Naive thymus-derived CD8-positive, alpha-beta T cell (primary cell): ENCODE results near the gene ZNF761. TPM values are rescaled to one million over a fixed set of nuclear protein-coding genes. Genes with fewer than 3 reads are reported as not detected.
"Not testable (repeated sequence)": the region's sequence is repeated elsewhere in the genome, so short reads cannot be mapped to it uniquely, and the experiment has no call there.

ENCODE experiments used
- ATAC-seq, 2 donors: fragments of 150-1000 bp; cut with Tn5 transposase in 1 of 2; sonication (Bioruptor Pico), chemical (Tn5 transposase) in 1 of 2; 1 replicate in 1 of 2; 2 replicates in 1 of 2; pipeline ENCODE4 v1.10.0; 2021; ENCODE audit warnings: mild to moderate bottlenecking in 2 of 2, moderate library complexity in 2 of 2
- POLR2A ChIA-PET: fragments of 350-600 bp; sonication (Branson Sonifier 250); formaldehyde crosslinking; loops from one replicate; lab custom pipeline; 2021; ENCODE audit warnings: antibody characterized with exemption; lab: Charles Lee
- DNase-seq, 10 donors: peaks; one replicate each; pipeline versions ENCODE4 v3.0.0 to v3.0.0-alpha.2; 2020 to 2022
- H3K27ac Mint-ChIP-seq, 10 donors: one replicate each; pipeline ENCODE4 v1.8.0; 2020 to 2022; ENCODE audit warnings: mild to moderate bottlenecking in 10 of 10, mixed read lengths in 10 of 10, moderate library complexity in 4 of 10, inconsistent platforms in 1 of 10
- H3K27me3 Mint-ChIP-seq, 5 donors: one replicate each; pipeline ENCODE4 v1.8.0; 2021 to 2022; ENCODE audit warnings: mixed read lengths in 5 of 5
- H3K36me3 Mint-ChIP-seq, 3 donors: one replicate each; pipeline ENCODE4 v1.8.0; 2020 to 2022; ENCODE audit warnings: mixed read lengths in 3 of 3, mild to moderate bottlenecking in 2 of 3, inconsistent platforms in 1 of 3
- H3K4me1 Mint-ChIP-seq, 4 donors: one replicate each; pipeline ENCODE4 v1.8.0; 2021 to 2022; ENCODE audit warnings: mixed read lengths in 4 of 4
- H3K4me3 Mint-ChIP-seq, 10 donors: one replicate each; pipeline ENCODE4 v1.8.0; 2020 to 2022; ENCODE audit warnings: mild to moderate bottlenecking in 10 of 10, mixed read lengths in 10 of 10, moderate library complexity in 6 of 10, inconsistent platforms in 1 of 10
- H3K9me3 Mint-ChIP-seq, 9 donors: one replicate each; pipeline ENCODE4 v1.8.0; 2020 to 2022; ENCODE audit warnings: mixed read lengths in 9 of 9, mild to moderate bottlenecking in 3 of 9, inconsistent platforms in 1 of 9, moderate library complexity in 1 of 9
- polyA plus RNA-seq, 3 donors: library from polyadenylated mRNA; unstranded; fragments of 300-500 nt; fragmentation: Illumina TruSeq; gene quantifications; one replicate each; pipeline ENCODE4 v1.2.3, GENCODE V29; 2021
- total RNA-seq, 8 experiments: library from RNA in 2 of 8; stranded (reverse) in 2 of 8; gene quantifications; one replicate each; pipeline ENCODE4 v1.2.3 and lab custom pipeline; 2021 to 2026

Gene ZNF761
- total and polyA plus RNA-seq, 5 experiments from 2014 or later: 7.9 to 19.1 (median 11.0) TPM

- H3K4me1 Mint-ChIP-seq, H3K4me3 Mint-ChIP-seq, DNase-seq, H3K27ac Mint-ChIP-seq, POLR2A ChIA-PET, ATAC-seq, H3K27me3 Mint-ChIP-seq: not testable (repeated sequence)
- Mint-ChIP-seq H3K36me3 (peaks cover 3 to 19% (median 15%) of the 10 kb centered on the region in 3 donors), H3K9me3 (peaks cover 0 to 48% (median 22%) of the 10 kb centered on the region in 9 donors)
Observed at GRCh38 chr19:53420520-53421315, 11.1 kb upstream of the ZNF761 start.

GRCh38 chr19:53422551-53422950, 9.2 kb upstream of the ZNF761 start:
- ATAC-seq: no peak
- H3K27me3 Mint-ChIP-seq: peaks cover 0 to 3% (median 1%) of the 10 kb centered on the region in 5 donors

GRCh38 chr19:53423074-53423473, 8.7 kb upstream of the ZNF761 start:
- H3K4me1 Mint-ChIP-seq, DNase-seq, H3K4me3 Mint-ChIP-seq, H3K36me3 Mint-ChIP-seq, H3K27ac Mint-ChIP-seq, ATAC-seq, POLR2A ChIA-PET, H3K27me3 Mint-ChIP-seq: not testable (repeated sequence)
- peaks cover 0 to 27% (median 8%) of the 10 kb centered on the region in 9 donors for H3K9me3 Mint-ChIP-seq

More at GRCh38 chr19:53422551-53422950, 9.2 kb upstream of the ZNF761 start:
- DNase-seq: no peak
- H3K4me1 Mint-ChIP-seq: peaks cover 0 to 5% (median 2%) of the 10 kb centered on the region in 4 donors
- POLR2A ChIA-PET: no interaction called here
- H3K27ac Mint-ChIP-seq: no peak overlapping the region
- peaks cover 0 to 31% (median 11%) of the 10 kb centered on the region in 9 donors for H3K9me3 Mint-ChIP-seq
- no peak overlapping the region for H3K4me3 Mint-ChIP-seq
- peaks cover 0 to 11% (median 9%) of the 10 kb centered on the region in 3 donors for H3K36me3 Mint-ChIP-seq

- peaks cover 0 to 22% (median 8%) of the 10 kb centered on the region in 9 donors for H3K9me3 Mint-ChIP-seq
- H3K4me3 Mint-ChIP-seq, H3K27me3 Mint-ChIP-seq, DNase-seq, ATAC-seq, H3K4me1 Mint-ChIP-seq, POLR2A ChIA-PET, H3K36me3 Mint-ChIP-seq, H3K27ac Mint-ChIP-seq: not testable (repeated sequence)
Observed at GRCh38 chr19:53423680-53424079, 8.1 kb upstream of the ZNF761 start.

GRCh38 chr19:53424968-53425597, 6.7 kb upstream of the ZNF761 start:
- peak; percentile 85 to 97 for ATAC-seq
- peaks cover 0 to 3% (median 1%) of the 10 kb centered on the region in 5 donors for H3K27me3 Mint-ChIP-seq

GRCh38 chr19:53432088-53432661, 391 bp downstream of the ZNF761 start:
- Mint-ChIP-seq H3K27me3 (no peaks in the 10 kb centered on the region), H3K27ac (peak overlapping the region; percentile 83 to 99 (median 98)), H3K4me3 (peak overlapping the region; percentile 87 to 99 (median 98)), H3K4me1 (peaks cover 14 to 49% (median 35%) of the 10 kb centered on the region in 4 donors), H3K36me3 (peaks cover 18 to 36% (median 32%) of the 10 kb centered on the region in 3 donors), H3K9me3 (peaks cover 0 to 29% (median 7%) of the 10 kb centered on the region in 9 donors)
- DNase-seq (peak in 2 of 10 donors; percentile 6 to 8), ATAC-seq (peak; percentile 51 to 57)
- POLR2A ChIA-PET: no interaction called here

More at GRCh38 chr19:53424968-53425597, 6.7 kb upstream of the ZNF761 start:
- peaks cover 0 to 1% (median 0%) of the 10 kb centered on the region in 3 donors for H3K36me3 Mint-ChIP-seq
- H3K4me3 Mint-ChIP-seq: no peak overlapping the region
- DNase-seq: peak; percentile 49 to 83 (median 60)
- H3K27ac Mint-ChIP-seq: peak overlapping the region in 1 of 10 donors; percentile 49
- H3K4me1 Mint-ChIP-seq: peaks cover 0 to 15% (median 5%) of the 10 kb centered on the region in 4 donors
- POLR2A ChIA-PET: interaction anchor here (0.6 kb wide), 1 partner anchor 384 kb away, joined by 6 read pairs; no protein-coding TSS in a partner anchor
- peaks cover 0 to 12% (median 2%) of the 10 kb centered on the region in 9 donors for H3K9me3 Mint-ChIP-seq

- H3K27me3 Mint-ChIP-seq: not testable (repeated sequence)
Observed at GRCh38 chr19:53443809-53444208, 12.0 kb downstream of the ZNF761 start.

GRCh38 chr19:53447196-53447595, 15.4 kb downstream of the ZNF761 start:
- peaks cover 45 to 90% (median 78%) of the 10 kb centered on the region in 3 donors for H3K36me3 Mint-ChIP-seq
- H3K4me1 Mint-ChIP-seq, H3K4me3 Mint-ChIP-seq: not testable (repeated sequence)

More at GRCh38 chr19:53443809-53444208, 12.0 kb downstream of the ZNF761 start:
- POLR2A ChIA-PET, DNase-seq, H3K27ac Mint-ChIP-seq, H3K4me1 Mint-ChIP-seq, ATAC-seq: not testable (repeated sequence)
- Mint-ChIP-seq H3K4me3 (peak overlapping the region in 1 of 10 donors; percentile 41), H3K9me3 (peaks cover 8 to 97% (median 30%) of the 10 kb centered on the region in 9 donors), H3K36me3 (peaks cover 43 to 88% (median 77%) of the 10 kb centered on the region in 3 donors)

GRCh38 chr19:53455828-53456227, 24.0 kb downstream of the ZNF761 start:
- Mint-ChIP-seq H3K36me3 (peaks cover 49 to 86% (median 49%) of the 10 kb centered on the region in 3 donors), H3K9me3 (peaks cover 0 to 99% (median 56%) of the 10 kb centered on the region in 9 donors), H3K4me3 (no peak overlapping the region), H3K4me1 (no peaks in the 10 kb centered on the region), H3K27me3 (no peaks in the 10 kb centered on the region), H3K27ac (no peak overlapping the region)
- POLR2A ChIA-PET: no interaction called here
- ATAC-seq (no peak), DNase-seq (no peak)

More at GRCh38 chr19:53447196-53447595, 15.4 kb downstream of the ZNF761 start:
- peaks cover 8 to 97% (median 35%) of the 10 kb centered on the region in 9 donors for H3K9me3 Mint-ChIP-seq
- DNase-seq, POLR2A ChIA-PET, H3K27me3 Mint-ChIP-seq, H3K27ac Mint-ChIP-seq, ATAC-seq: not testable (repeated sequence)

GRCh38 chr19:53460131-53460721, 28.4 kb downstream of the ZNF761 start:
- H3K27ac Mint-ChIP-seq, ATAC-seq, H3K4me3 Mint-ChIP-seq, H3K4me1 Mint-ChIP-seq, DNase-seq, POLR2A ChIA-PET: not testable (repeated sequence)
- Mint-ChIP-seq H3K36me3 (peaks cover 13 to 61% (median 60%) of the 10 kb centered on the region in 3 donors), H3K27me3 (peaks cover 10 to 19% (median 15%) of the 10 kb centered on the region in 5 donors), H3K9me3 (peaks cover 13 to 93% (median 66%) of the 10 kb centered on the region in 9 donors)

GRCh38 chr19:53461866-53462265, 30.1 kb downstream of the ZNF761 start:
- ATAC-seq (no peak), DNase-seq (no peak)
- Mint-ChIP-seq H3K9me3 (peaks cover 13 to 88% (median 50%) of the 10 kb centered on the region in 9 donors), H3K27ac (no peak overlapping the region), H3K4me3 (no peak overlapping the region), H3K27me3 (peaks cover 12 to 23% (median 18%) of the 10 kb centered on the region in 5 donors), H3K4me1 (peaks cover 0 to 4% (median 4%) of the 10 kb centered on the region in 4 donors), H3K36me3 (peaks cover 5 to 44% (median 43%) of the 10 kb centered on the region in 3 donors)
- POLR2A ChIA-PET: interaction anchor here (0.5 to 1.8 kb wide), 2 partner anchors 16 to 79 kb away, joined by 3 to 9 read pairs; no protein-coding TSS in a partner anchor
